Measurements from ENCODE around the gene HEXD.
"Not testable (repeated sequence)": the region's sequence is repeated elsewhere in the genome, so short reads cannot be mapped to it uniquely, and the experiment has no call there.

HEXD gene

DNA sequence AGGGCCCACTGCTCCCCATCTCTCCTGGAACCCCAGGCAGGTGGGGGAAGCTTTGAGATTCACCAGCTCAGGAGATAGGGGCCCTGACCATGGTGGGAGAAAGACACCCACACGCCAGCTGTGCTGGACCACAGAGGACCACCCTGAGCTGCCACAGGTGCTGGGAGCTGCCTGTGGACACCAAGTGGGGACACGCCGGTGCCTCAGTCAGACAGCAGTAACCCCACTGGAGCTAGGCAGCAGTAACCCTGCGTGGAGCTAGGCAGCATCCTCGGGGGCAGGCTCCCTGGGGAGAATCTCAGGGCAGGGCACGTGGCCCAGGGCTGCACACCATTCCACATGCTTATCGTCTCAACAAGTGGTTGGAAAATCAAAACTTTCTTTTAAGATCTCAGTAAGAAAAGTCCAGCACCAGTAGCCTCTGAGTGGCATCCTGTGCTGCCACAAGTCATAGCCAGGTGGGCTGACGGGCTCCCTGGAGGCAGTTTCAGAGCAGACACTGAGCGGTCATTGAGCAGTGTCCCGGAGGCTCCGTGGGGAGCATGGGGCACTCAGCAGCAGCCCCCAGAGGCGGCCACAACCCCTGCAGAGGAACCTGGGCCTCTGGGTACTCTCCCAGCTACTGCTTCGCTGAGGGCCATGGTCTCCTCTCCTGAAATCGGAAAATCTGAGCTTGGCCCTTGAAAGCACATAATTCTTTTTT is 8.0 kb upstream of the HEXD start:
- H3K36me3 ChIP-seq (ENCODE audit: control insufficient read depth, insufficient read depth, low read length) = no peaks in the 10 kb centered on the region
- H3K27ac ChIP-seq (ENCODE audit: low read length) = no peak overlapping the region
- H3K27me3 ChIP-seq (ENCODE audit: control insufficient read depth, insufficient read depth, low read length) = no peaks in the 10 kb centered on the region
- no peak for DNase-seq (ENCODE audit: low read depth, low spot score)
- no peaks in the 10 kb centered on the region for H3K4me1 ChIP-seq (ENCODE audit: control insufficient read depth, insufficient read depth, low read length)
- WGBS (ENCODE audit: insufficient coverage, insufficient read length) = no CpG with 5 or more reads among the region's 14 CpGs
- H3K4me3 ChIP-seq (ENCODE audit: low read length) = no peak overlapping the region
- no peaks in the 10 kb centered on the region for H3K9me3 ChIP-seq (ENCODE audit: control insufficient read depth, insufficient read depth, low read length)

GRCh38 chr17:82411396-82412053 is 6.6 kb upstream of the HEXD start:
- H3K4me1 ChIP-seq (ENCODE audit: control insufficient read depth, insufficient read depth, low read length) = no peaks in the 10 kb centered on the region
- H3K27me3 ChIP-seq (ENCODE audit: control insufficient read depth, insufficient read depth, low read length) = no peaks in the 10 kb centered on the region
- no CpG with 5 or more reads among the region's 24 CpGs for WGBS (ENCODE audit: insufficient coverage, insufficient read length)
- no peak overlapping the region for H3K27ac ChIP-seq (ENCODE audit: low read length)
- no peak for DNase-seq (ENCODE audit: low read depth, low spot score)
- no peak overlapping the region for H3K4me3 ChIP-seq (ENCODE audit: low read length)
- no peaks in the 10 kb centered on the region for H3K9me3 ChIP-seq (ENCODE audit: control insufficient read depth, insufficient read depth, low read length)
- H3K36me3 ChIP-seq (ENCODE audit: control insufficient read depth, insufficient read depth, low read length) = no peaks in the 10 kb centered on the region

- WGBS (ENCODE audit: insufficient coverage, insufficient read length) = no CpG with 5 or more reads among the region's 16 CpGs
- H3K27ac ChIP-seq (ENCODE audit: low read length) = not testable (repeated sequence)
These were observed 6.1 kb upstream of the HEXD start for GRCh38 chr17:82412081-82412480.

GRCh38 chr17:82412535-82413520 is 5.3 kb upstream of the HEXD start:
- Histone ChIP-seq H3K27me3 (ENCODE audit: control insufficient read depth, insufficient read depth, low read length) (no peaks in the 10 kb centered on the region), H3K9me3 (ENCODE audit: control insufficient read depth, insufficient read depth, low read length) (no peaks in the 10 kb centered on the region), H3K4me3 (ENCODE audit: low read length) (no peak overlapping the region), H3K4me1 (ENCODE audit: control insufficient read depth, insufficient read depth, low read length) (no peaks in the 10 kb centered on the region), H3K27ac (ENCODE audit: low read length) (no peak overlapping the region), H3K36me3 (ENCODE audit: control insufficient read depth, insufficient read depth, low read length) (no peaks in the 10 kb centered on the region)
- no peak for DNase-seq (ENCODE audit: low read depth, low spot score)
- WGBS (ENCODE audit: insufficient coverage, insufficient read length) = no CpG with 5 or more reads among the region's 29 CpGs

More at GRCh38 chr17:82412081-82412480, 6.1 kb upstream of the HEXD start:
- H3K27me3 ChIP-seq (ENCODE audit: control insufficient read depth, insufficient read depth, low read length); H3K9me3 ChIP-seq (ENCODE audit: control insufficient read depth, insufficient read depth, low read length); H3K4me1 ChIP-seq (ENCODE audit: control insufficient read depth, insufficient read depth, low read length); H3K36me3 ChIP-seq (ENCODE audit: control insufficient read depth, insufficient read depth, low read length); DNase-seq (ENCODE audit: low read depth, low spot score); H3K4me3 ChIP-seq (ENCODE audit: low read length): not testable (repeated sequence)

DNA sequence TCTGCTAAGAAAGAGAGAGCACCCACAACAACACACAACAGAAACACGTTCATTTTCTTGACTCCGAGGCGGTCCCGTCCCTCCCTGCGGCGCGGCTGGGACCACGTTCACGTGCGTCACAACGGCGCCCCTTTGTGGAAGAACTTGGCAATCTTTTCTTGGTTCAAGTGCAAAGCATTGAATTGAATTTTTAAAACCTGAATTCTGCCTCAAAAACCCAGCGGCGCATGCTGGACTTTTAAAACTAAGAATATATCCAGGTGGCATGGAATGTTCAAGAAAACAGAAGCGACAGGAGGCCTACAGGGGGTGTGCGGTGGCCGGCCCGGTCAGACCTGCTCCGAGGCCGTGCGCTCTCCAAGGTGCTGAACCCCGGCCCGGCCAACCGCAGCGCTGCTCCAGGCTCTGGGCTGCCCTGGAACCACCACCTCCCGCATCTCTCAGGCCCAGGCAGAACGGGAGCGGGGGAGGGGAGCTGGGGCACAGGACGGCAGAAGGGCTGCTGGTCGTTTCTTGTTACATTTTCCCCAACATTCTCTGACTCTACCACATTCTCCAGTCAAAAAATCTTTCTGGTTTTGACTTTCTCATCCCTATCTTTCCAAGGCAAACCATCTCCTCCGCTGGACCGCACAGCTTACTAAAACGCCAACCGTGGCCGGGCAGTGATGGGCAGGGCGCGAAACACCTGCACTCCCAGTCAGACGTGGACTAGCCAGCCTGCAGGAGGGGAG is 3.4 kb upstream of the HEXD start:
- Histone ChIP-seq H3K27ac (ENCODE audit: low read length) (no peak overlapping the region), H3K4me3 (ENCODE audit: low read length) (no peak overlapping the region), H3K36me3 (ENCODE audit: control insufficient read depth, insufficient read depth, low read length) (no peaks in the 10 kb centered on the region), H3K27me3 (ENCODE audit: control insufficient read depth, insufficient read depth, low read length) (no peaks in the 10 kb centered on the region), H3K4me1 (ENCODE audit: control insufficient read depth, insufficient read depth, low read length) (no peaks in the 10 kb centered on the region), H3K9me3 (ENCODE audit: control insufficient read depth, insufficient read depth, low read length) (no peaks in the 10 kb centered on the region)
- no CpG with 5 or more reads among the region's 38 CpGs for WGBS (ENCODE audit: insufficient coverage, insufficient read length)
- peak; percentile 63 for DNase-seq (ENCODE audit: low read depth, low spot score)

DNA sequence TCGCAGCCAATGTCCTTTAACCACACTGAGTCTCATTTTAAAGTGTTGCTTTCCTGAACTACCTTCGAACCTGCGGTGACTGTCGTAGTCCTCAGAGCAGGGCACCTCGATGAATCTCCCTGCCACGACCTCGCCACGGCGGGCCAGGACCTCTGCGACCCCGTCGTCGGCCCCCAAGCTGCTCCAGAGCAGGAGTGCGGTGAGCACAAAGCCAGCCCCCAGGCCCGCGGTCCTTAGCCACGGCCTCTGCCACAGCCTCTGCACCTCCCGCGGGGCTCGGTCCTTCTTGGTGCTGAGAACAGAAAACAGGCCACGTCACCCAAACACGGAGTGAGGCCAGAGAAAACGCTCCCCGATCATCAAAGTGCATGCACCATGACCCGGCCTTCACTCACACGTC is 2.8 kb upstream of the HEXD start:
- Histone ChIP-seq H3K27ac (ENCODE audit: low read length) (no peak overlapping the region), H3K4me3 (ENCODE audit: low read length) (no peak overlapping the region), H3K9me3 (ENCODE audit: control insufficient read depth, insufficient read depth, low read length) (no peaks in the 10 kb centered on the region), H3K36me3 (ENCODE audit: control insufficient read depth, insufficient read depth, low read length) (no peaks in the 10 kb centered on the region), H3K4me1 (ENCODE audit: control insufficient read depth, insufficient read depth, low read length) (no peaks in the 10 kb centered on the region), H3K27me3 (ENCODE audit: control insufficient read depth, insufficient read depth, low read length) (no peaks in the 10 kb centered on the region)
- no peak for DNase-seq (ENCODE audit: low read depth, low spot score)
- no CpG with 5 or more reads among the region's 26 CpGs for WGBS (ENCODE audit: insufficient coverage, insufficient read length)

DNA sequence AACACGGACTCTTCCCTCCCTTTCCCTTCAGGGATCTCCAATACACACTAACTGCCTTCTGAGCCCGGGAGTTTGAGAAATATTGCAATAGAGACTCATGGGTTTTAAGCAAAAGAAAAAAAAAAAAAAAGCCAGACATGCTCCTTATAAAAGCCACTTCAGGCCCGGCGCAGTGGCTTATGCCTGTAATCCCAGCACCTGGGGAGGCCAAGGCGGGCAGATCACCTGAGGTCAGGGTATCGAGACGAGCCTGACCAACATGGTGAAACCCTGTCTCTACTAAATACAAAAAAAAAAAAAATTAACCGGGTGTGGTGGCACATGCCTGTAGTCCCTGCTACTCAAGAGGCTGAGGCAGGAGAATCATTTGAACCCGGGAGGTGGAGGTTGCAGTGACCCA is 2.4 kb upstream of the HEXD start:
- no CpG with 5 or more reads among the region's 9 CpGs for whole genome bisulfite sequencing (ENCODE audit: insufficient coverage, insufficient read length)
- Histone ChIP-seq H3K36me3 (ENCODE audit: control insufficient read depth, insufficient read depth, low read length) (no peaks in the 10 kb centered on the region), H3K27me3 (ENCODE audit: control insufficient read depth, insufficient read depth, low read length) (no peaks in the 10 kb centered on the region), H3K4me3 (ENCODE audit: low read length) (no peak overlapping the region), H3K9me3 (ENCODE audit: control insufficient read depth, insufficient read depth, low read length) (no peaks in the 10 kb centered on the region), H3K27ac (ENCODE audit: low read length) (no peak overlapping the region), H3K4me1 (ENCODE audit: control insufficient read depth, insufficient read depth, low read length) (no peaks in the 10 kb centered on the region)
- no peak for DNase-seq (ENCODE audit: low read depth, low spot score)

- no peaks in the 10 kb centered on the region for H3K4me1 ChIP-seq (ENCODE audit: control insufficient read depth, insufficient read depth, low read length)
- H3K4me3 ChIP-seq (ENCODE audit: low read length) = no peak overlapping the region
- H3K27ac ChIP-seq (ENCODE audit: low read length) = no peak overlapping the region
- no peaks in the 10 kb centered on the region for H3K36me3 ChIP-seq (ENCODE audit: control insufficient read depth, insufficient read depth, low read length)
- no peaks in the 10 kb centered on the region for H3K9me3 ChIP-seq (ENCODE audit: control insufficient read depth, insufficient read depth, low read length)
- no CpG with 5 or more reads among the region's 4 CpGs for WGBS (ENCODE audit: insufficient coverage, insufficient read length)
- H3K27me3 ChIP-seq (ENCODE audit: control insufficient read depth, insufficient read depth, low read length) = no peaks in the 10 kb centered on the region
- no peak for DNase-seq (ENCODE audit: low read depth, low spot score)
These were observed 1.9 kb upstream of the HEXD start for GRCh38 chr17:82416264-82416663.

DNA sequence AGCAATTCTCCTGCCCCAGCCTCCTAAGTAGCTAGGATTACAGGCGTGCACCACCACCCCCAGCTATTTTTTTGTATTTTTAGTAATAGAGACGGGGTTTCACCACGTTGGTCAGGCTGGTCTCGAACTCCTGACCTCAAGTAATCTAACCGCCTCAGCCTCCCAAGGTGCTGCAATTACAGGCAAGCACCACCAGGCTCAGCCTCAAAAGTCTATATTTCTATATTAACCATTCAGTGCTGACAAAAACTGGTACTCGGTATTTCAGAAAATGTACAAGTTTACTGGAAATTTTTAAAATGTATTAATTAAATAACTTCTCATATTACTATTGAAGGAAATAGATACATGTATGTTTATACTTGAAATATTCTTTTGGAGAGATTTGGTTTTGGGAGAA is 1.4 kb upstream of the HEXD start:
- no peak overlapping the region for H3K27ac ChIP-seq (ENCODE audit: low read length)
- H3K27me3 ChIP-seq (ENCODE audit: control insufficient read depth, insufficient read depth, low read length) = no peaks in the 10 kb centered on the region
- H3K36me3 ChIP-seq (ENCODE audit: control insufficient read depth, insufficient read depth, low read length) = no peaks in the 10 kb centered on the region
- no peak for DNase-seq (ENCODE audit: low read depth, low spot score)
- H3K4me1 ChIP-seq (ENCODE audit: control insufficient read depth, insufficient read depth, low read length) = no peaks in the 10 kb centered on the region
- H3K4me3 ChIP-seq (ENCODE audit: low read length) = no peak overlapping the region
- WGBS (ENCODE audit: insufficient coverage, insufficient read length) = no CpG with 5 or more reads among the region's 6 CpGs
- no peaks in the 10 kb centered on the region for H3K9me3 ChIP-seq (ENCODE audit: control insufficient read depth, insufficient read depth, low read length)

DNA sequence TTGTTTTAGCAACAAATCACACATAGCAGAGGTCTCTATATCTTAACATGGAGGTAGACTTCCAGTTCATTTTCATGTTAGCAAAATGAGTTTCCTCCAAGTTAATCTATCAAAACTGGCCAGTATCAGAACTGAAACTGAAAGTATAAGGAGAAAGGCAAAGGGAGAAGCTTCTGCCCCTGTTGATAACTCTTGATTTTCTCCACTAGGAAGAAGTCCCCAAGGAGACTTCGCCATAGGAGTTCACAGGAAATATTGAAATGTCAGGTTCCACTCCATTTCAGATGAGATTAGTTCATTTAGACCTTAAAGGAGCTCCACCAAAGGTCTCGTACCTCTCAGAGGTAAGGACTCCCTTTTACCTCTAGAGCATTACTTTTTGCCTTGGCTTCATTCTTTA is 1.4 kb downstream of the HEXD start:
- no peaks in the 10 kb centered on the region for H3K36me3 ChIP-seq (ENCODE audit: control insufficient read depth, insufficient read depth, low read length)
- no peaks in the 10 kb centered on the region for H3K27me3 ChIP-seq (ENCODE audit: control insufficient read depth, insufficient read depth, low read length)
- H3K9me3 ChIP-seq (ENCODE audit: control insufficient read depth, insufficient read depth, low read length) = no peaks in the 10 kb centered on the region
- H3K27ac ChIP-seq (ENCODE audit: low read length) = no peak overlapping the region
- WGBS (ENCODE audit: insufficient coverage, insufficient read length) = no CpG with 5 or more reads among the region's 2 CpGs
- peaks cover 1% of the 10 kb centered on the region; the same call in 1 of the 2 replicates for H3K4me1 ChIP-seq (ENCODE audit: control insufficient read depth, insufficient read depth, low read length)
- H3K4me3 ChIP-seq (ENCODE audit: low read length) = no peak overlapping the region
- DNase-seq (ENCODE audit: low read depth, low spot score) = no peak
